Fibroblast of lung (primary cell): ENCODE results near the gene ASTL.

Source experiments
- CTCF ChIP-seq, 2 donors: IDR thresholded peaks in 1 of 2; conservative IDR thresholded peaks in 1 of 2; 1 replicate in 1 of 2; 2 replicates in 1 of 2; pipeline ENCODE4 v1.5.1; 2011 to 2012; ENCODE audit warnings: low read length in 2 of 2, control low read depth in 1 of 2, inconsistent platforms in 1 of 2, low read depth in 1 of 2, mild to moderate bottlenecking in 1 of 2
- EZH2 ChIP-seq: IDR thresholded peaks from 2 replicates; pipeline ENCODE4 v1.5.1; 2012; ENCODE audit warnings: low read length, control low read depth, mild to moderate bottlenecking; ENCODE audit errors: missing control alignments

GRCh38 chr2:96121414-96121813 lies 16.9 kb downstream of the ASTL start:
- TF ChIP-seq EZH2 (no peak), CTCF (conservative IDR thresholded peaks at IDR 0.05 in 1 of 2, IDR thresholded peaks at IDR 0.05 in 1 of 2; ENCODE audit: low read depth in 1 of 2, low read length in 2 of 2) (no peak)
